IPS-NIHi7 (cell line): ENCODE measurements around the gene QTRT2.

ENCODE experiments used
- DNase-seq: peaks from one replicate; pipeline ENCODE4 v3.0.0; 2012; ENCODE audit warnings: mixed read lengths; ENCODE audit errors: extremely low spot score

Gene QTRT2

DNA sequence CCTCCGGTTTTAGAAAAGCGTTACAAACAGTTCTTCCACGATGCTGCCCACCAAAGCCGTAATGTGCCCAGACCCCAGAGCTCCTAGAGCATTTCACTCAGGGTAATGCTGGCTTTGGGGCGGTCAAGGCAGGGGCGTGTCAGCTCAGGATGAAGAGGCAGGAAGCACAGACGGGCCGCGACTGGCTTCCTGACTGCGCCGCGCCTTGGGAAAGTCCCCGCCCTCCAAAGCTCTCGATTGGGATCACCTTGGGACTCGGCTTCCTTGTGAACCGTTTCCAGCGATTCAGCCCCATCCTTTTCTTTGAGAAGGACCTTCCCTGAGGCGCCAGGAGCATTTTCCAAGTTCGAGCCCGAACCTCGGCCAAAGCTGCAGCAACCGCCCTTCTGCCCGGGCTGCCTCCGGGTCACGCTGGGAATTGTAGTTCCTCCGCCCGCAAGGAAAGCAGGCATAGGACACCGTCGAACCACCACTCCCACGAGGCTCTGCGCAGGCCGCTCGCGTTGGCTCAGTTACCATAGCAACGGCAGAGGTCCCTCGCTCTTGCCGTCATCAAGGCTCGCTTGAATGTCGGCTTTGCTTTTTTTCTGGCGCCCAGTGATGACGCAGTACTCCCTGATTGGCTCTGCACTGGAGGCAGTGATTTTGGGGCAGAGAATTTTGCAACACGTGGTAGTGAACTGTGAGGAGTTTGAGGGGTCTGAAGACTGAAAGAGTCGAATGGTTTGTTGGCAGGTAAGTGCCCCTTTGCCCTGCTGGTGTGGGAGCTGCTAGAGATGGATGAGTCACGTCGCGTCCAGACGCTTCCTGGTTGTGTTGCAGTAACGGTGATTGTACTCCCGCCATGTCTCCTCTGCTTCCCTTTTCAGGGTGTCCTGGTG lies at the start of gene QTRT2, which contains the start of gene CCDC191:
QTRT2 (plus strand) TSS at position 608 of the 881 bp plus-strand sequence. CDS start 8,521 bp downstream, outside the sequence.
CCDC191 (minus strand) TSS at position 397 of the 881 bp plus-strand sequence; CDS start at position 337, 60 bp downstream.
- DNase-seq: peak; percentile 97

DNA sequence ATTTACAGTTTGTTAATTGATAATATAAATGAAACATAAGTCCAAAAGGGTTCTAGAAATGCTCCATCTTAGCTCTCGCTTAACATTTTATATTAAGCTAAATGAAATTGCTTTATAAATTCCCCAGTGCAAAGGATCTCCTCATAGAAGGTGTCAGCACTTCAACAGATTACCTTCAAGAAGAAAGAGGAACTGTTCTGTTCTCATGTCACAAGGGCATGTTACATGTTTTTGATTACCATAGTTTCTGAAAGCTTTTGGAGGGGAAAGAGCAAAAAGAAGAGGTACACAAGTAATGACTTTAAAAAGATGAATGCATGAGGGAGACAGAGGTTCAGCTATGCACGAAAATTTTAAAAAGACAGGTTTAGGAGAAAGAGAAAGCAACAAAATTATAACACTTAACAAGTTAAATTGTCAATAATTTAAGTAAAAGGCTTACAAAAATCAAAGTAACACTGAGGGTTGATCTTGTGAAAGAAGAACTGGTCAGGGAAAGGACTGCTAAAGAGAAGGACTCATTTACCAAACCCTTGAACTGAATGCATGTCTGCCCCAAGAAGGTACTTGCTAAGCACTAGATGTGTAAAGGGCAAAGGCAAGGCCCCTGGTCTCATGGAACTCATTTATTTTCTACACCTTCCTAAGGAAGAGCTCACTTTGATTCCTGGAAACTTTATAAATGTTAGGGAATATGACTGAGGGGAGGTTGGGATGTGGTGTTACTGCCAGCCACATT lies 45.3 kb upstream of the QTRT2 start:
- DNase-seq: no peak

DNA sequence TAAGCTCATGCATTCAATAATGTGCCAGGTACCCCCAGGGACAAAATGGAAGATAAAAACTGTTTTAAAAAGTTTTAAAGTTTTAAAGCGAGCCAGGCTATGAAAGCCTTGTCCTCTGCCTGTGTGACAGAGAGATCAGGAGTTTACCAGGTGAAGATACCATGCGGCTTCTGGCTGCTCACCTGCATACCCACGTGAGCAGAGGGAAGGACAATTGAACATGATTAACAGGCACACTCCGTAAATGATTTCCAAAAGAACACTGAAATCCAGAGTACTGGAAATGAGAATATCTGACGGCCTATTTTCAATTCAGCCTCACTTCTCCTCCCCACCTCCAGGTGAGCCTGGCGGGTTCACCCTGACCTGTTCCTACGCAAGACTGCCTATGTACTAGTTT lies 42.3 kb upstream of the QTRT2 start:
- no peak for DNase-seq

DNA sequence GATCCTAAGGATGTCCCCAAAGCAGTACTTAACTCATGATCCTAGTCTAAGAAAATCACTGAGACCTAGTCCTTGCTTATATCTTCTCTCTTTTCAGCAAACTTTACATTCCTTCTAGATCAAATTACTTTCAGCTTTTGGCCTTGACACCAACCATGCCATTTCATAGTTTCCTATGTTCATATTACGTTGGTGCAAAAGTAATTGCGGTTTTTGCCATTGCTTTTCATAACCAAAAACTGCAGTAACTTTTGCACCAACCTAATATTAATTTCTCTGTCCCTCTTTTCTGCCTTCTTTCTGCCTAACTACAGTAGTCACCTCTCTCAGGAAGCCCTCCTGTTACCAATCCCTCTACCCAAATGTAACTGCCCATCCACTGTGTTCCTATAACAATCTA lies 37.1 kb upstream of the QTRT2 start:
- DNase-seq: no peak

DNA sequence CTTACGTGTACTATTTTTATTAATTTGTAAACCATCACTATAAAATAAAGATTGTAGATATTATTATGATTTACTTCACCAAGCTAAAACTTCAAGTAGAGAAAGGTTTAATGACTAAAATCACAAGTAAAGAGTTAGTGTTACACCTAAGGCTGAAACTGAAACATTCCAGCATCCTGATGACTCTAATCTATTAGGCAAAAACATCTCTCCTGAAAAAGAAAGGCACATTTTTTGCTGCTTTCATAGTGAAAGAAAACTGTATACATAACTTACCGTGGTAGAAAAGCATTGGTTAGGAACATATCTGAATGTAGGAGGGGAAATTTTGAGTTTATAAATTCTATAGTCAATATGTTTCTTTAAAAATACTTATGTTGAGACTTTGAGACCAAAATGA lies 35.6 kb upstream of the QTRT2 start:
- no peak for DNase-seq

DNA sequence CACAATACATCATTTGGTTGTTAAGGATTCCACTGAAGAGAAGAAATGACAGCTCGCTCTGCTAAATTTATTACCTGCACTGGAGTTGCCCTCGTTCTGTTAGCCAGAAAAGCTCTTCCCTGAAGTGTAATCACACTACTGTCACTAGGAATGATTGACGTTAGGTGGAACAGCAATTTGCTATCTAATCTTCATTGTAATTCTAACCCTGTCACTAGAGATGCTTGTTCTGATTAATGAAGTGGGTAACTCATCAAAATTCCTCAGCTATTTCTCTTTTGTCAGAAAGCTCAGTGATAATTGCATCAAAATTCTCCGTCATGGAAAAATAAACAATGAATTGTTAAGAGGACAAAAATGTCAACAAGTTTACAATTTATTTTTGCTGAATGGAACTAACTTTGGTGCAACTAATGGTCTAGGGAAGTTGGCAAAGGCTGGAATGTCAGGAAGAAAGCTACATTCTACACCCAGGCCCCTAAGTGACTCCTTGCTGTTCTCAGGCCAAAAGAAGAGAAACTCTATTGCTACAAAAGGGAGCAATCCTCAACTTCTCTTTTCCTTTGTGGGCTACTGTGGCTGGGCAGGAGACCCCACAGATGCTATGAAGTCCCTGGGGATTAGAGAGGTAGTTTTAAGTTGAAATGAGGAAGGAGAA lies 34.3 kb upstream of the QTRT2 start:
- DNase-seq: no peak

DNA sequence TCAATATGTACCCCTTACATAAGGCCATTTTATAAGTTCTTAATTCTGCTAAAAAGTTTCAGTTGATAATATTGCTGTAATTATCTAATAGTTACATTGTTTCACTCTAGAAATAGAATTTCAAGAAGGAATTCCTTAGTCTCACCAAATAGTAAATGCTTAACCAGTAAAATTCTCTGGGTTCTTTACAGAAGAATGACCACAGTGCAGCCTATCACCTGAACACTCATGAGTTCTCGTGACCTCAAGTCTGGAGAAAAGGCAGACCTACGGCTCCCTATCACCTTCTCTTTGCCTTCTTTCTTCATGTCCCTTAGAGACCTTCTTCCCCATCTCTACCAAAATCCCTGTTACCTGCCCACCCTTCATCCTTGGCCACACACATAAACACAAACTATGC lies 31.1 kb upstream of the QTRT2 start:
- DNase-seq: no peak

DNA sequence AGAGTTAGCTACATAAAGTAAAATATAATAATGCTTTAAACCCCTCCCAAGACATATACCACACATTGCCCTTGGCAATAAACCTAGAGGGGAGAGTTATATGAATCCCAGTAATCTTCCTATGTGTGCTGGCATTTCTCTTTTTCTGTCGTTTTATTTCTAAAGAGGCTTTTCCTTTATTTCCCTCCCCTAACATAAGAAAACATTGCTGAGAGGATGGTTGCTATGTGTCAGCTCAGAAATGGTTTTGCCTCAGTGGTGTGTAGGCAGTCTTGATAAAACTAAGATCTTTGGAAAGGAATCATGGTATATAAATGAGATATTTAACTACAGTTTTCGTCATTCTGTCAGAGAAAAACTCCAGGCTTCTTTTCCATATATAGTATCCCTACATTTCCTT lies 30.2 kb upstream of the QTRT2 start:
- DNase-seq: no peak

DNA sequence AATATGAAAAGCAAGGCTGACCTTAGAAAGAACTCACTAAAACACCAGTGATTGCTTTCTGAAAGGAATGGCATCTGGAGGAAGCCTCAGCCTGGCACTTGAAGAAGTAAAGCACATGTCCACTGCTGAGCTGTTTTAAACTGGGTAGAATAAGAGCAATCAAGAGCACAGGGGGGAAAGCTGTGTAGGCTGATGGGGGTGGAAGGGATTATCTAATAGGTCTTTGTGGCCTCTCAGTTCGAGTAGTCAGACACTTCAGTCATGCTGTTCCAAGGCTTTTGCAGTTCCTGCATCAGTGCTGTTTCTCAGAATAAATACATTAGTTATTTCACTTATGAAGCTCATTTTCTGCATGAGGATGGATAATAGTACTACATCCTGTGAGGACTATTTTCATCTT lies 22.8 kb upstream of the QTRT2 start:
- DNase-seq: no peak

DNA sequence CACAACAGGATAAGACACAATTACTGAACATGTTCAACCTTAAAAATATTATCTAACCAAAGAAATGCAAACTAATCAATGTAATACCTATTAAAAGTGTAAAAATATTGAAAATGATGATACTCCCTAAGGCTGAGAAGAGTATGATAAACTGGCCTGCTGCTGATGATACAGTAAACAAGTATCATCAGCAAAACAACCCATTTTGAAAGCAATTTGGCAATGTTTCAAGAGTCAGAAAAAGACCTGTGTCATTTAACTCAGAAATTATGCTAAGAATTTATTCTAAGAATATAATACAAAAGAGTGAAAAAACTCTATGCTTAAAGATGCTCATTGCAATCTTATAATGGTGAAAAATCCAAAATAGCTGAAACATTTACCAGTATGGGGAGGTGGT lies 22.3 kb upstream of the QTRT2 start:
- no peak for DNase-seq

DNA sequence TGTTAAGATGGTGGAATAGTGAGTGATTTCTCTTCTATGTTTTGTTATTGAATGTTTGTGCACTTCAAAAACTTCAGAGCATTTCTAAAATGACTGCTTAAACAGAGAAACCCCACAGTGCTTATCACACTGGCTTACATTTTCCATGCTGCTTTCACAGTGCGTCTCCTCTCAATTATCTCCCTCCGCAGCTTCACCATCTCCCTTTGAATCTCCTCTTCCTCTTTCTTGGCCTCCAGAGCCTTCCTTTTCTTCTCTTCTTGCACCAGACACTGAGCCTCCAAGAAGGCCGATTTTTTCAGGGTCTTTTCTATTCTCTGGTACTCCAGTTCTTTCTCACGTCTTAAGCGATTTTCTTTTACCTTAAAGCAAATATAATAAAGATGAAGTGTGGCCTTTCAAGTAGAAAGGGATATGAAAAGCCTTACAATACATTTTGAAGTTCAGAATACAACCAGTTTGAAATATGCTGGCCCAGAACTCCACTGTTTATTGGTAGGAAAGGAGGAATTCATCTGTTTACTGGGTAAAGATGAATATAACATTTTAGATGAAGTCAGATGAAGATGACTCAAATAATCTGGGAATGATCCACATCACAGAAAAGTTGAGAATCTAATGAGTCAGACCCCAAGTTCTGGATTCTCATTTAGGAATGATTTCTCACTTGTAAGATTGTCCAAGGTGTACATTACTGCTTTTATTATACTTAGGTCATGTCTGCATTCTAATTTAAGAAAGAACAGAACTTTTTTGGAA lies 21.6 kb upstream of the QTRT2 start:
- DNase-seq: no peak

DNA sequence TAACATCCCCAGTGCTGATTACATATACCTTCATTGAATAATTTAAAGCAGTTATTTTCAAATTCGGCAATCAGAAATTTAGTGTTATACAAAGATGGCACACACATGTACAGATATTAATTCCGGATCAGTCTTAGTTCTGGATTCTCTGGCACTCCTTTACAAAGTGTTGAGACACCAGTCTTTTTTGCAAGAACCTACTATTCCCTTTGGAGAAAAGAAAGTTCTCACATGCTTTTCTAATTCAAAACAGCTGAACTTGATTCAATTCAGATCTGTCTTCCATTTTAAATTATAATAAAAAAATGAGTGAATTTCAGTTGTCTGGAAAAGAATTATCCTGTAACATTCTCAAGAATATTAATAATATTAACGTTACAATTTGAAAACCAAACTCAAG lies 20.6 kb upstream of the QTRT2 start:
- no peak for DNase-seq

DNA sequence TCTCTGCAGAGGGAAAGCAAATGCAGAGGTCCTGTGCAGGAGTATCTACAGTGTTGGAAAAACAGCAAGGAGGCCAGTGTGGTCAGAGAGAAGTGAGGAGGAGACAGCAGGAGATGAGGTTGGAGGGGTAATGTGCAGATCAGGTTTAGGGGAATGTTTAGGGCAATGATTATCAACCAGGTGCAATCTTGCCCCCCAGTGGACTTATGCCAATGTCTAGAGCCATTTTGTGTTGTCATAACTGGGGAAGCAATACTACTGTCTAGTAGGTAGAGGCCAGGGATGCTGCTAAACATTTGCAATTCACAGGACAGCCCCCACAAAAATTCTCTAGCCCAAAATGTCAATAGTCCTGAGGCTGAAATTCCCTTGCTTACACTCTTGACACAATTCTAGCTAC lies 13.3 kb upstream of the QTRT2 start:
- no peak for DNase-seq

DNA sequence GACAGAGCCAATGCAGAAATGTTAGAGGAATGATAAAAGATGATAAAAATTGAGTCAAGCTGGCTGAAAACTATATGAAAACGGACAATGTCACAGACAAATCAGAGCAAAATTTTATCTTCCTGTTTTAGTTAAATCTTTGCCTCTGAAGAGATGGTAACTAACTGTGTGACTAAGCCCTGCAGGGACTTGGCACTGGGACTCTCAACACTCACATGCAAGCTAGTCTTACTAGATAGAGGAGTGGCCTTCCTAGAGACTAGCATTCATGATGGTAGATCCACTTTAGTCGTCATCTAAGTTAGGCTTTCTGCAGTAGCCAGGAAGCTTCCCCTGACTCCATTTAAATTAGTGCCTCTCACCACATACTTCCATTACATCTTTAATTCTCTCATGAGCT lies 4.3 kb upstream of the QTRT2 start:
- no peak for DNase-seq

DNA sequence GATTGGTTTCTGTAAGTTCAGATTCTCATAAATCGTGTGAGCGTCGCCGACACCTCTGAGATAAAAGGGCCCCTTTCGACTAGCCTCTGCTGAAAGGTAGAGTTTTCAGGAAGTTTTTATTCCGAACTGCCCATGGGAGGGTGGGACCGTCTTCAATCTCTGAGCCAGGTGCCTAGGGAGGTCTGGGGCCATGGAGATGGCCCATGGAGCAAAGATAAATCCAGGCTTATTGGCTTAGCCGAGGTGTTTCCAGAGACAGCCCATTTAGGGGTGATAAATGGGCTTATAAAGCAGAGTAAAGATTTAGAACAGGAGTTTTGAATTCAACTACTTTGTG lies 442 bp downstream of the QTRT2 start:
- no peak for DNase-seq

DNA sequence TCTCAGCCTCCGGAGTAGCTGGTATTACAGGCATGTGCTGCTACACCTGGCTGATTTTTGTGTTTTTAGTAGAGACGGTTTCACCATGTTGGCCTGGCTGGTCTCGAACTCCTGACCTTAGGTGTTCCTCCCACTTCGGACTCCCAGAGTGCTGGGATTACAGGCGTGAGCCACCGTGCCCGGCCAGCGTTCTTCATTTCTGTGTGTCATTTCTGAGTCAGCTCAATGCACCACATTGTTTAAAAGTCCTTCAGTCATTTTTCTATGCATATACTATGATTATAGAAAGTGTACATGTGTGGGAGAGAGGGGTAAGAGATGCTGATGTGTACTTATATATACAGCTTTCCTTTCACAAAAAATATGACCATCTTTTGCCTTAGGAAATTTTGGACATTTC lies 2.1 kb downstream of the QTRT2 start:
- DNase-seq: no peak

DNA sequence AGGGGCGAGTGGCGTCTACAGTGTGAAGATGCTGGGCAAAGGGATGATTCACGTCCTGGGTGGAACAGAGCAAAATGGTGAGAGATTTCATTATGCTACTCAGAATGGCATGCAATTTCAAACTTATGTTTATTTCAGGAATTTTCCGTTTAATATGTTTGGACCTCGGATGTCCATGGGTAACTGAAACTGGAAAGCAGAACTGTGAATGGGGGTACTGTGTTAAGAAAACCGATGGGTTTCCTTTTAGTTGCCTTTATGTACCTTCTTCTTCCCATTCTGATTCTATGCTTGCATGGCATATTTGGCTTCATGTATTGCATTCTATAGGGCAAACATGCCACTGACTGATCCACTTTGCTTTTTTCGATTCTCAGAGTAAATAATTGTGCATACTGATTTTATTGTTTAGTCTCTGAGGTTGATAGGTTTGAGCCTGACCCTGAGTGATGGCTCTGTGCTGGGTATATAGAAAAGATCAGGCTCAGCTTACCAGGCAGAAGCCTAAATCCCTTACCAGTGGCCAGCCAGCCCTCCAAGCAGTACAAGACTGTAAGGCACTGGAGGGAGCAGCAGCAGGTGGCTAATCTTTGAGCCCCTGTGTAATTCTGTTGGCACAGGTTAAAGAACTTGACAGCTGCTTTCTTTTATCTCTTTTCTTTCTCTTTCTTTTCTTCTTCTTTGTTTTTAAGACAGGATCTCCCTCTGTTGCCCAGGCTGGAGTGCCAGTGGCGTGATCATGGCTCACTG lies 4.5 kb downstream of the QTRT2 start:
- no peak for DNase-seq

DNA sequence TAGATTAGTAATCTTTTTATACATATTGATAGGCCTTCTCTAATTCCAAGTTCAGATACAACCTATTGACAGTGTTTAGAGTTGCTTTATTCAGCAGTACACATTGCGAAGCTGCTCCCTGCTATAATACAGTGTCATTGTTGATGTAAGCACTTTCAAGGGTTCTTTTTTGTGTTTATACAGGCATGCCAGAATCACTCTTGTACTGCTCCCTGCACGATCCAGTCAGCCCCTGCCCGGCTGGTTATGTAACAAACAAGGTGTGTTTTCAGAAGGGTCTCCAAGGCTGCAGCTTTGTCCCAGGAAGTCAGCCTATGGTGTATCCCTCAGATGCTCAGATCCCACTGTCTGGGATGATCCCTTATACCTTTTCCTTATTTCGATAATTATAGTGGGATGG lies 11.3 kb downstream of the QTRT2 start:
- DNase-seq: no peak

DNA sequence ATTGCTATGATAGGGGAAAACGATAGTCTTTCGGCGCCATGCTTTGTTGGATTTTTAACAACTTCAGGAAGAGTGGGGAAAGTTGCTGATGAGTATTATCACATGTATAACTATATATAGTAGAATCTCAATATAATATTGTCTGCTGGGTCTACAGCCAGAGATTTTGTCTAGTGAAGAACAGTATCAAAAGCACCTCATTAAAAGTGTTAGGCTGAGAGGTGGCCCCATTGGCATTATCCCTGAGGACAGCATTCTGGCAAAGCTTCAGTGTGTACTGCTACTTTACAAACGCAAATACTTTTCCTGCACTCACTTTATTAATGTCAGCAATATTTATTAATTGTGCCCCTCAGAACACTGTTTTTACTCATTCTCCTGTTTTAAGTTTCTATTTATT lies 11.8 kb downstream of the QTRT2 start:
- no peak for DNase-seq

DNA sequence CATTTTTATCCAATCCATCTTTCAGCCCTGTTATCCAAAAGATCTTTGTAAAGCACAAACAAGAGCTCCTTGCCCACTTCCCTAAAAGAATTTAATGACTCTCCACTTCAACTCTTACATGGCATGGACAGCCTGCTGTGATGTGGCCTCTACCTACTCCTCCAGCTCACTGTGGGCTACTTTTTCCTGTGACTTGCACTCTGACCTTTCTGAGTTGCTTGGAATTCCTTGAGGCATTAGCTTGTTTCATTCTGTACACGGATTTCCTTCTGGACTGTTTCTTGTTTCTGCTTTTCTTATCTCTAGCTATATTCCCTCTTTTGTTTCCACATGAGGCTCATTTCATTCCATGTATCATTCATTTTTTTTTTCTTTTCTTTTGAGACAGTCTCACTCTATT lies 15.2 kb downstream of the QTRT2 start:
- DNase-seq: no peak

DNA sequence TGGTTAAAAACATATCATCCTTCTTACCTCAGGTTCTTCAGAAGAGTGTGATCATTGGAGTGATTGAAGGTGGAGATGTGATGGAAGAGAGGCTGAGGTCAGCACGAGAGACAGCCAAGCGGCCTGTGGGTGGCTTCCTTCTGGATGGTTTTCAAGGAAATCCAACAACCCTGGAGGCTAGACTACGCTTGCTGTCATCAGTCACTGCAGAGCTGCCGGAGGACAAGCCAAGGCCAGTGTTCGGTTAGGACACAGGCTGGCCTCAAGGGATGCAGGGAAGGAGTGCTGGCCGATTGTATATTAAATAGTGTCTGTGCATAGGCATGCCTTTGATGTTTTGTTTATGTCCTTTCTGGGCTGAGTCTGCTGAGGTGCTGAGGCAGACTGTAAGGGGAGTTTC lies 20.2 kb downstream of the QTRT2 start:
- DNase-seq: no peak
